GM19238 (cell line): ENCODE measurements around the gene IGF1R.
"Not testable (repeated sequence)": the region's sequence is repeated elsewhere in the genome, so short reads cannot be mapped to it uniquely, and the experiment has no call there.

Source experiments
- DNase-seq: peaks from one replicate; pipeline ENCODE4 v3.0.0; 2011; ENCODE audit warnings: low spot score; ENCODE audit not compliant: insufficient read length

IGF1R gene

DNA sequence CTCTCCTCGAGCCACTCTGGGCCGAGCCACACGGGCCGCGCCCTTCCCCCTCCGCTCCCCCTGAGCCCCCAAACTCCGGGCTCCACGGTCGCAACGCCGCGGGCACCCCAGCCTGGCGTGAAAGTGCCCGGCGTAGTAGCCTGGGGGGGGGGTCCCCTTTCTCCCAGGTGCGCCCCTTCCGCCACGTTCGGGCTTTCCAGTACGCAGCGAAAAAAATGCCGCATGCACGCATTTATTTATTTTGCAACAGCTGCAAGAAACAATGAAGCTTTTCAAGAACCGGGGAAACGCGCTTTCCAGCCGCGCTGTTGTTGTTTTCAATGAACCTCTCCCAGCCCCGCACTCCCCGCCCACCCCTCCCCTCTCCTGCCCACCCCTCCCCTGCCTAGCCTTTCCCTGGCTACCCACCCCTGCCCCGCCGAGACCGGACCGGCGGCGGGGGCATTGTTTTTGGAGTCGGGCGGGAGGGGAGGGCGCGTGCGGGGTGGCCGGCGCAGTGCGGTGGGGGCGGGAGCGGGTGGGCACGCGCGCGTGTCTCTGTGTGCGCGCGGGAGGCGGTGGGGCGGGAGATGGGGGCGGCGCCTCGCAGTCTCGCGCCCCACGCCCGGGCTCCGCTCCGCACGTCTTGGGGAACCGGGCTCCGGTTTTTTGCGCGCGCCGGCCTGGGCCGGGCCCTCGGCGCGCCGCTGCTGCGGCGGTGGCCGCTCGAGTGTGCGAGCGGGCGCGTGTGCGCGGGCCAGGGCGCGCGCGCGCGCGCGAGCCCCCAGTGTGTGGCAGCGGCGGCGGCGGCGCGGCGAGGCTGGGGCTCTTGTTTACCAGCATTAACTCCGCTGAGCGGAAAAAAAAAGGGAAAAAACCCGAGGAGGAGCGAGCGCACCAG is at the start of gene IGF1R:
Gene IGF1R, plus strand, starts transcription at position 766 of the 880 bp plus-strand sequence. CDS start 1,043 bp downstream, outside the sequence.
- DNase-seq, result peak; percentile 80

DNA sequence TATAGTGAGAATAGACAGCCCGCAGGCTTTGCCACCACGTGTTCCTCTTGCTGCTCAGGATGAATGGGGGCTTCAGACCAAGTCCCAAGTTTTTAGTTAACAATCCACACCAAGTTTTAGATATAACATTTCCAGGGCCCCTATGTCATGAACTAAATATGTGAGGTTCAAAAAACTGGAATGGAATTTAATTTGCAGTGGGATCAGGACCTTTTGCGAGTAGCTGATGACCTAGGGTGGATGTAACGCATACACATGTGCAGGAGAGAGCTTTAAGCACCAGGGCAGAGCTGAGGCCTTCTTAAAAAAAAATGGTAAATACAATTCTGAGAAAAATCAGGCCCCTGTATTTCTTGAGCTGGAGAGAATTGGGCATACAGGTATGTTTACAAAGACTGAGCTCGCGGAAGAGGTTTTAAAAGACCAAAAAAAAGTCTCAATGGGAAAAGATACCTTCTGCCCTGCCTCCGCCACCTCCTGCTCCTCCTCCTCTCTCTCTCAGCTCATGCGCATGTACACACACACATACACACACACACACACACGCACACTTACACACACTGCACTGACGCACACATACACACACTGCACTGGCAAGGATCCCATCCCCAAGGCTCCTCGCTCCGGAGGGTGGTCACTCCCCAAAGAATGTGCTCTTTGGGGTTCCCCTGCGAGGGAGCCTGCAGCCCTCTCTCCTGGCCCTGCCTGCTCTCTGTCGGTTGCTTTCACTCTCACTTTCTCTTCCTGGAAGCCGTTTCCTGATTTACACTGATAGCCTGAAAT is 48.2 kb upstream of the IGF1R start:
- DNase-seq, result peak; percentile 53

DNA sequence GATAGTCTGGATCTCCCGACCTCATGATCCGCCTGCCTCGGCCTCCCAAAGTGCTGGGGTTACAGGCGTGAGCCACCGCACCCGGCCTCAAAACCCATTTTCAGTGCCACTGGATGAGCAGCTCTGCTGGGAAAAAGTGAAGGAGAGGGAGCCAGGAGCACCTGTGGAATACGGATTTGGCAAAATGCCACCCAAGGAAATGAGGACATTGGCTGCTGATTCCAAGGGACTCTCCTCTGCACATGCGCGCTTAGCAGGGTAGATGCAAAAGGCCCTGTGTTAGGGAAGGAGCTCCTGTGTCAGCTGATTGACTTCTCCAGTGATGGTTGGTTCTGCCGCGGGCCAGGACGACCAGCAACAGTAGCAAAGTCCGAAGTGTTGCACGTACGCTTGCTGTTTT is 43.4 kb upstream of the IGF1R start:
- DNase-seq, result no peak

DNA sequence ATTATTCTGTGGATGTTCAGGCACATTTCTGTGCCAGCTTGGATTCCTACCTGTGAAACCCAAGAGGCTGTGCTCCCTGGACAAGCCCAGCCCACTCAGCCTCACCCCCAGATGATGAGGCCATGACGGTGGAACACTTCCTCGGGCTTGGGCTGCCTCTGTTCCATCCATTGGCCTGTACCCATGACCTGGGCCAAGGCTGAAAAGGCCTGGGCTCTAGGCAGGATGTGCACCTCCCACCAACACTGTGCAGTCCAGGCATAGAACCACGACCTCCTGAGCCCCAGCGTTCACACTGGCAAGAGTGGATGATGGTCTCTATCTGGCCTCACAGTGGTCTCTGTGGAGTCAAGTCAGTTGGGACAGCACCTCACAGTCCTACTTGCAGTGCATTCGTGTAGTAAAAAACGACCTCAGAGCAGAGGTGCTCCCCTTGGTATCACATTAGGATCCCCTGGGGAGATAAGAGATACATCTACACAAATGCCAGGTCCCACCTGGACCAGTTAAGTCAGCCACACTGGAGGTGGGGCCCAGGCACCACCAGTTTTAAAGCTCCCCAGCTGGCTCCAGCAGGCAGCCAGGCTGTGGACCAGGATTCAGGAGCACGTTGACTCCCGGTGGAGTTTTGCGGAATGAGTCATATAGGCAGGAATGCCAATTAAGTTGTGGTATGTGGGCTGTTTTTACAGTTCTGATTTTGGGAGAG is 39.0 kb upstream of the IGF1R start:
- DNase-seq, result no peak

DNA sequence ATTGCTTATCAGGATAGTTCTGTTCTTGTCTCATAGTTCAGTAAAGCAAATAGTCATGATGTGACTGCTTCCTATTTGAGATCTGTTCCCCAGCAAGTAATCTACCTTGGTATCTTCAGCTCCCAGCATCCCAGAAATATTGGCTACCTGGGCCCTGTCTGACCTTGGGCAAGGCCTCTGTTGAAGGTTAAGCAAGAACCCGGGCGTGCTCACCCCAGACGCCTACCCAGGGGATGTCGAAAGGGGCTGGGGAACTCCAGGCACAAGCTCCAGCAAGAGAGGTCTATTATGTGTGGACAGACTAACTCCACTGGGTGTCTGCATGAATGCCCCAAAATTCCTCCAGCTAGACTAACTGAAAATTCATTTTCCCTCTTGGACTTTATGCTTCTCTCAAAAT is 37.3 kb upstream of the IGF1R start:
- no peak for DNase-seq

DNA sequence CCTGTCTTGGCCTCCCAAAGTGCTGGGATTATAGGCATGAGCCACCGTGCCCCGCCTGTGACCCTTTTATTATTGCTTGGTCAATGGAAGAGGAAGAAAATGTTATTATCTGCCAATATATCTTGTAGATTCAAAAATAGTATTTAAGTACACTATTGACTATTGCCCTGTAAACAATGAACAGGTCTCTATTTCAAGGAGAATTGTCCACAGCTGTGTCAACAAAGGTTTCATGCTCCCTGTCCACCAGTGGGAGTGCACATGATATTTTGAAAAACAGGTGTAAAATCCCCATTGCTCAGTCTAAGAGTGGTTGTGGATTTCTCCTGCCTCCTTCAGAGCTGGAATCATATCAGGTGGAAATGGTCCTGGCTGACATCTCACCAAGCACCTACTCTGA is 36.5 kb upstream of the IGF1R start:
- DNase-seq, result no peak

DNA sequence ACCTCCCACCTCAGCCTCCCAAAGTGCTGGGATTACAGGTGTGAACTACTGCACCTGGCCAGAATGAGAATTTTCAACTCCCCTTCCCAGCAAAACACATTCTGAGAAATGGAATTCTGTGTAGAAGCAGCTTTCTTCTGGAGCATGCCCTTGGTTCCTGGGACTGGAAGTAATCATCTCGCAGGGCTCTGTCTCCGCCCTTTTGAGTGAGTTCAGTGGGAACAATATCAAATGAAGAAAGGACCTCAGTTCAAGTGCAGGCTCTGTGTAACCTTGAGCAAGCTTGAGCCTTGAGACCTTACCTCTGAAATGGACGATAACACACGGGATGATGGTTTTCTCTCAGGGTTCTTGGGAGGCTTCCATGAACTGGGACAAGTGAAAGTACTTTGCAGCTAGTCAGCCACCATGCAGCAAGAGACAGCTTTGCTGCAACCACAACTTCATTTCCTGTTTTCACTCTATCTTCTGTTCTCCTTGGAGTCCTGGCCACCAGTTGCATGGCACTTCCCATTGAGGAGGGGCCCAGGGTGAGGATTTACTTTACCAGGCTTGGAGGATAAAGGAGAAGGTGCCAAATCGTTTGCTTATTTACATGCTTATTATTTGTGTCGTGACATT is 35.7 kb upstream of the IGF1R start:
- no peak for DNase-seq

DNA sequence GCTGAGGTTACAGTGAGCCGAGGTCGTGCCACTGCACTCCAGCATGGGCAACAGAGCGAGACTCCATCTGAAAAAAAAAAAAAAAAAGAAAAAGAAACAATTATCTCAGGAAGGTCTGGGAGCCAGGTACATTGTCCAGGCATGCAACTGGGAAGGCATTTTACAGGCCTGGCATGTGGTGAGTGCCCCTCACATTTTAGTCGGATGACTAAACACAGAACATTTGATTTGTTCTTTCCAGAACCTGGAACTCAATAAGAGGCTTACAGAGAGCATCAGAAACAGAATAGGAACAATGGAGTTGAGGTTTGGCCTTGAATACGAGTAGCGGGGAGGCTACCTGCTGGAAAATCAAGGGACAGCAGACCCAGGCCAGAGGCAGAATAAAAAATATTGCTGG is 33.7 kb upstream of the IGF1R start:
- DNase-seq, result no peak

DNA sequence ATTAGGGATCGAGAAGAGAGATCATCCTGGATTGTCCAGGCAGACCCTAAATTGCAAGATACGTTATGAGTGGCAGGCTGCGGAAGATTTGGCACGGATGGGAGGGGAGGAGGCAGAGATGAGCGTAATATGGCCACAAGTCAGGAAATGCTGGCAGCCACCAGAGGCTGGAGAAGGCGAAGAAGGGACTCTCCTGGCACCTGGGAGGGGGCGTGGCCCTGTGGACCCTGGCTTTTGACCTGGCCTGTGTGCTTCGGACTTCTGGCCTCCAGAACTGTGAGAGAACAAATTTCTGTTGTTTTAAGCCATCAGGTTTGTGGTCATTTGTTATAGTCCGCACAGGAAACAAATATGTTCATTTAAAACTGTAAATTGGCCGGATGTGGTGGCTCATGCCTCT is 31.9 kb upstream of the IGF1R start:
- DNase-seq, result no peak

DNA sequence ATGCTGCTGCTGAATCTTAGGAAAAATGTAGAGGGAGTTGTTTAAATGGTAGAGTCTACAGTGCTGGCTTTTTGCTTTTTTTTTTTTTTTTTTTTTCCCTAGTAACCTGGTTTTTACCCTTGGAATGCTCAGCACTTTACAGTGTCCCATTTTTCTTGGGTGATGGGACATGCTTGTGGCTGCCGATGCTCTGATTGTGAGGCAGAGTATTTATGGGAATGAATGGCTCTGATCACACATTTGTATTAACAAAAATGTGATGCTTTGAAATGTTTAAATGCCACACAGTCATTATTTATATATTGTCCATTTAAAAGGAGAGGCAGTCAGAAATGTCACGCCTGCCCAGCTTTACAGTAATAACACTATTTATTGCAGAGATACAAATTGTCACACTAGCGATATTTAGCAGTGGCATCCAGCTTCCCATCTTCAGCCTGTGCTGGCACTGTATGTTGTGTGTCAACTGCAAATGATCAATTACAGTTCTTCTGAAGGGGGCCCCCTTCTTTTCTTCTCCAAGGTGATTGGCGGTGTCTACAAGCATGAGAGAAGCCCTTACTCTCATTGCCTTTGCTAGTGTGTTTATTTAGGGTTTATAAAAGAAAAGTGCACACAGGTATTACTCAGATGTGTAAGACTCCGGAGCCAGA is 30.9 kb upstream of the IGF1R start:
- DNase-seq, result no peak

DNA sequence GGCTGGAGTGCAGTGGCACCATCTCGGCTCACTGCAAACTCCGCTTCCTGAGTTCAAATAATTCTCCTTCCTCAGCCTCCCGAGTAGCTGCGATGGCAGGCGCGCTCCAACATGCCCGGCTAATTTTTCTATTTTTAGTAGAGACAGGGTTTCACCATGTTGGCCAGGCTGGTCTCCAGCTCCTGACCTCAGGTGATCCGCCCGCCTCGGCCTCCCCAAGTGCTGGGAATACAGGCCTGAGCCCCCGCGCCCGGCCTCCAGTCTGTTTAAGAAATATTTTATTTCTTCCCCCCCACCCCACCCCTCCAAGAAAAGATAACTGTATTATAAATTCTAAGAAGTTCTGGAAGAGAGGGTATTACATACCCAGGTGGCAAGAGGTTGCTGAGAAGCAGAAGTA is 29.8 kb upstream of the IGF1R start:
- not testable (repeated sequence) for DNase-seq

DNA sequence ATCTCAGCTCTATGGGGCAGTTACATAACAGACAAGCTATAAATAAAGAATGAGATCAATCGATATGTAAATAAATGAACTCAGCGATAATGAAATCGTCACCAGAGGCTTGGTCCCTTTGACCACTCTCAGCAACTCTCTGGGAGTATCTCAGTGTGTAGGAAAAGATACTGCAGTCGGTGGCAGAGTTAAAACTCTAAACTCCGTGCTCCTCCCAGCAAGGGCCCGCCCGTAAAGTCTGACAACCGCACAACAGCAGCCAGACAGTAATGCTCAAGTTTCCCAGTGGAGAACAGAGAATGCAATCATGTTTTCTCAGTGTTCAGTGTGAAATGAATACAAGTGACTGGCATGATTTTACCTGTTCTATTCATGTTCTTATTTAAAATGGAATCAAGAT is 28.3 kb upstream of the IGF1R start:
- DNase-seq, result no peak

DNA sequence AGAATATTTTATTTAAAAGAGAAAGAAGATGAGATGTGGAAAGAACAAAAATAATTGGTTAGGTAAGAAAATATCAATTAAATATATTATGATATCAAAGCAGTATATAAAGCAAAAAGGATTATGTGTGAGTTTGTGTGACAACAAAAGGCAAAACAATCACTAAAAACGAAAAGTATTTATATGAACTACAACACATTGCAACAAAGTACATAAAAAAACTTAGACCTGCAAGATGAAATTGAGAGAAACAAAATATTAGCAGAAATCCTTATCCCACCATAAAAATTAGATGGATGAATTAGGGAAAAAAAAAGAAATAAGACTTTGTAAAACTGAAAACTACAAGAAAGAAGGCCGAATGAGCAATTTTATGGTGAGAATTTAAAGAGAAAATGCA is 27.3 kb upstream of the IGF1R start:
- DNase-seq, result no peak

DNA sequence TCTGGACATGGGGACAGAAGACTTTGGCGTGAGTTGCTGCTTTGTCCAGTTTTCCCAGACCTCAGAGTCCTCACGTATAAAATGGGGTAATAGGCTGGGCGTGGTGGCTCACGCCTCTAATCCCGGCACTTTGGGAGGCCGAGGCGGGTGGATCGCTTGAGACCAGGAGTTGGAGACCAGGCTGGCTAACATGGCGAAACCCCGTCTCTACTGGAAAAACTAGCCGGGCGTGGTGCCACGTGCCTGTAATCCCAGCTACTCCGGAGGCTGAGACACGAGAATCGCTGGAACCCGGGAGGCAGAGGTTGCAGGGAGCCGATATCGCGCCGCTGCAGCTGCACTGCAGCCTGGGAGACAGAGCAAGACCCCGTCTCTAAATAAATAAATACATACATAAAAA is 22.7 kb upstream of the IGF1R start:
- DNase-seq, result no peak

DNA sequence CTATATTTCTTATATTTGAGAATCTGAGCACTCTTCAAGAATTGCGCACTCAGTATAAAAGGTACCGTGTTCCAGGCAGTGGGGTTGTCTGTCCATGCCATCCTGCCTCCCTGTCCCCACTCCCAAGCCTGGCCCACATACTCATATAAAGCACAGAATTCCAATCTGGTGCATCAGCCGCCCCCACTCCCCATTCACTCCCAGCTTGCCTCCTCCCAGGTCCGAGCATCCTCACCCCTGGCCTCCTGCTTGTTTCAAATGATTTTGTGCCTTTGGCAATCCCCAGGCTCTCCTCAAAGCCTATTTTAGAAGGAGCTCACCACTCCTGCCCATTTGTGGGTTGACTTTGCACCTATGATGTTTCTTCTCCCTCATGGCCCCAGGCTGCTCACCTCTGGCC is 22.2 kb upstream of the IGF1R start:
- DNase-seq, result no peak

DNA sequence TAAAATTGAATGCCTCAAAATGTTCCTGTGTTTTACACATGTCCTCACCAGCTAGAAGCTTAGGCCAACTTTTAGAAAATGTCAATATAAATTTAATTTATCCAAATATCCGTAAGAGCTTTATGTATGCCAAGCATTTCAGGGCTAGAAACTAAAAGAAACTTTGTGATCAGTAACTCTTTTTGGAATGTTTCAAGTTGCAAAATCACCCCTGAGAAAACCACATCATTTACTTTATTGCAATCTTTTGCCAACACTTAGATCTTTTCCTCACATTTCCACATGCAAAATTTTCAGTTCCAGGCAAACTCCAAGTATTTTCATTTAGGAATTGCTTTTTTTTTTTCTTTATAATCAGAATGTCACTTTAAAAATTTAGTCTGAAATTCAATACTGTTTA is 20.1 kb upstream of the IGF1R start:
- DNase-seq, result no peak

DNA sequence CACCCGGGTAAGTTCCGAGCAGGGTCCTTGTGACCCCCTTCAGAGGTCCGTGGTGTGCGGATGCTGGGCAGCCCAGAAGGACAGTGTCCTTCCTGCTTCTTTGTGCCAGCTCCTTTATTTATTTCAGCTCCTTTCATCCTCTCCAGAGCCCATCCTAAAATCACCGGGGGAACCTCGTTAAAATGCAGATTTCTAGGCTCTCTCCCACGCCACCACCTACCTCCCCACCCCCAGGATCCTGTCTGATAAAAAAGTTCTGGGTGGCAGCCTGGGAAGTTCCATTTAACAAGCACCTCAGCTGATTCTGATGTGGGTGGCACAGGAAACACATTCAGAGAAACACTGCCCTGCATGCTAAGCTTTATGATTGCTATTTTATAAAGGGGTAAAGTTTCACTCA is 12.5 kb upstream of the IGF1R start:
- no peak for DNase-seq

DNA sequence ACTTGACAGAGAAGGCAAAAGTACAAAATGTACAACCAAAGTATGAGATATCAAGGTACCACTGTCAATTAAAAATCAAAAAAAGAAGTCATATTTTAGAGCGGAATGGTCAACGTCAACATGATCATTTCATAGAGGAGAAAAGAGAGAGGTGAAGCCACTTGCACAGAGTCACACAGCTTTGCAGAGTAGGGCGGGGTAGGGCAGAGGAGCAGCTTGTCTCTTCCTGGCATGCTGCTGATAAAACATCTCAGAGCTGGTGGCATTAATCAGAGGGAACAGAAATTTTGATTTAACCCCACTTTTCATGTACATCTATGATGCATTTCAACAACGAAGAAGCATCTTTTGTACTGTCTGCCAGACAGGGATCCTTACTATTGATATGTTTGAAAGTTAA is 5.2 kb upstream of the IGF1R start:
- no peak for DNase-seq

DNA sequence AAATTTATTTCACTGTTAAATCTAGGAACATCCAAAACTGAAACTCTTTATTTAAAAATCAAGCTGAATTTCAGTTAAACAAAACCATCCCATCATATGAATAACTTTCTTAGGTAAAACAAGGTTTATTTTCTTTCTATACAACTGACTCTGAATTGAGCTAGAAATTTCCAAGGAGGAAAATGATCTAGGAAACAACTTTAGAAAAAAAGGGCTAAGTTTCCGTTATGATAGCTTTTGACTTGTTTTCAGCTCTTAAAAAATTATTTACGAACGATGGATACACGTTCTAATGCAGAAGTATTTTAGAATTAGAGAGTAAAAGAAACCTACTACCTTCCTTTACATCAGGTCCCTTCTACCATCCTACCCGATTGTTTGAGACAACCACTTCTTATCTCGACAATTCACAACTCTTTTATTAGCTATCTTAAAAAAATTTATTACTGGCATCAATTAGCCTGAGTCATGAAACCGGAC is 1.8 kb upstream of the IGF1R start:
- no peak for DNase-seq

DNA sequence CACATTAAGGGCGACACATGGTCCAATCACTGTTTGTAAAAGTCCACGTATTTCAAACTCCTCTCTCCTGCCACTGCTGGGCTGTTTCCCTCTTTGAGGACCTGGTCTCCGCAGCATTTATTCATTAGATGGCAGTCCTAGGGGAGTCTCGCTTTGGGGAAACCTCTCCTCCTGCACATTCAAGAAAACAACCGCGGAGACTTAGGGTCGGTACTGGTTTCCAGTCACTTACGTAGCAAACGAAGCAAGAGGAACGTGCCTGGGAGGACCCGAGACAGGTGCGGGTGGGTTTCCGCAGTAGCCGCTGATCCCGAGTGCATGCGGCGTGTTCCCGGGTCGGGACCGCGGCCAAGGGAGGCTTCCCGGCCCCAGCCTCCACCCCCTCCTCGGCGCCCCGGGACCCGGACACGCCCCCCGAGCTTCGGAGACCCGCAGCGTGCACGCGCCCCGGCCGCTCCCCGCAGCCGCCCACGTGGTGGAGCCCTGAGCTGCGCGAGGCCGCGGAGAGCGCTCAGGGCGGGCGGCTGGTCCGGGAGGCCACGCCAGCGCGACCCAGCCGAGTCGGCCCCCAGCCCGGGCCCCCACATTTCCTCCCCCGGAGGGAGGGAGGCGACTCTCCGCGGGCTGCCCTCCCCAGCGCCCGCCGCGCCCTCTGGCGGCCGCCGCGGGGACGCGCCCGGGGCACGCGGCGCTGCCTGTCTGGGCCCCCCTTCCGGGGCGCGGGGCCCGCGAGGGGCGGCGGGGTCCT is 1.1 kb upstream of the IGF1R start:
- DNase-seq, result peak; percentile 56
